WTC11 (cell line): ENCODE results near the gene GDF2. TPM values are rescaled to one million over a fixed set of nuclear protein-coding genes. Genes with fewer than 3 reads are reported as not detected.

Source experiments
- ATAC-seq: fragments of 200-7000 bp; cut with Tn5 transposase; 2 replicates; pipeline ENCODE4 v1.10.0; 2021; ENCODE audit warnings: mild to moderate bottlenecking, moderate library complexity
- CTCF ChIA-PET: fragments of 300-600 bp; sonication (Branson Sonifier 250); formaldehyde crosslinking; loops from one replicate; lab custom pipeline; 2021; ENCODE audit warnings: antibody characterized with exemption; lab: Charles Lee
- POLR2A ChIA-PET: fragments of 350-600 bp; sonication (Branson Sonifier 250); formaldehyde crosslinking; loops from one replicate; lab custom pipeline; 2021; ENCODE audit warnings: antibody characterized with exemption; lab: Charles Lee
- DNase-seq: peaks from one replicate; pipeline ENCODE4 v3.0.0; 2021; ENCODE audit warnings: low spot score
- H3K27ac Mint-ChIP-seq: 2 replicates; pipeline ENCODE4 v1.8.0; 2021; ENCODE audit warnings: mixed read lengths
- H3K27me3 Mint-ChIP-seq: 2 replicates; pipeline ENCODE4 v1.8.0; 2021; ENCODE audit warnings: low read depth, mild to moderate bottlenecking, moderate library complexity, mixed read lengths
- H3K36me3 Mint-ChIP-seq: 2 replicates; pipeline ENCODE4 v1.8.0; 2021; ENCODE audit warnings: mixed read lengths
- H3K4me1 Mint-ChIP-seq: 2 replicates; pipeline ENCODE4 v1.8.0; 2022; ENCODE audit warnings: mixed read lengths
- H3K4me3 Mint-ChIP-seq: 2 replicates; pipeline ENCODE4 v1.8.0; 2021; ENCODE audit warnings: mild to moderate bottlenecking, moderate library complexity, mixed read lengths
- H3K9me3 Mint-ChIP-seq: 2 replicates; pipeline ENCODE4 v1.8.0; 2021; ENCODE audit warnings: mixed read lengths
- CREM ChIP-seq: sonication (generic); formaldehyde crosslinking; IDR thresholded peaks from 2 replicates; pipeline ENCODE4 v1.8.1; 2022; ENCODE audit warnings: mild to moderate bottlenecking, missing genetic modification reagents, moderate library complexity
- ELF4 ChIP-seq: sonication (generic); formaldehyde crosslinking; IDR thresholded peaks from 2 replicates; pipeline ENCODE4 v1.8.1; 2022; ENCODE audit warnings: low read depth, mild to moderate bottlenecking, moderate library complexity, missing genetic modification reagents
- FOXP1 ChIP-seq: sonication (generic); formaldehyde crosslinking; IDR thresholded peaks from 2 replicates; pipeline ENCODE4 v1.8.0; 2022; ENCODE audit warnings: missing genetic modification reagents, mild to moderate bottlenecking, moderate library complexity, borderline replicate concordance
- JUN ChIP-seq: sonication (generic); formaldehyde crosslinking; IDR thresholded peaks from 2 replicates; pipeline ENCODE4 v1.8.0; 2023; ENCODE audit warnings: mild to moderate bottlenecking, missing genetic modification reagents
- NFATC4 ChIP-seq: fragments of 250-450 bp; sonication (Bioruptor Pico); IDR thresholded peaks from 2 replicates; pipeline ENCODE4 v1.9.0; 2021; ENCODE audit warnings: mild to moderate bottlenecking
- NFE2L1 ChIP-seq: sonication (generic); formaldehyde crosslinking; IDR thresholded peaks from 2 replicates; pipeline ENCODE4 v1.8.1; 2023; ENCODE audit warnings: missing genetic modification reagents
- OVOL2 ChIP-seq: fragments of 250-450 bp; sonication (Bioruptor Pico); IDR thresholded peaks from 2 replicates; pipeline ENCODE4 v1.9.0; 2021; ENCODE audit warnings: mild to moderate bottlenecking, borderline replicate concordance
- PREB ChIP-seq: sonication (generic); formaldehyde crosslinking; IDR thresholded peaks from 2 replicates; pipeline ENCODE4 v1.8.1; 2022; ENCODE audit warnings: mild to moderate bottlenecking, missing genetic modification reagents, moderate library complexity, borderline replicate concordance
- RELA ChIP-seq: sonication (generic); formaldehyde crosslinking; IDR thresholded peaks from 2 replicates; pipeline ENCODE4 v1.8.1; 2022; ENCODE audit warnings: missing genetic modification reagents, mild to moderate bottlenecking, borderline replicate concordance
- RORB ChIP-seq: fragments of 250-450 bp; sonication (Bioruptor Pico); IDR thresholded peaks from 2 replicates; pipeline ENCODE4 v1.9.0; 2021; ENCODE audit warnings: mild to moderate bottlenecking
- TP53 ChIP-seq: sonication (generic); formaldehyde crosslinking; IDR thresholded peaks from 2 replicates; pipeline ENCODE4 v1.8.1; 2023; ENCODE audit warnings: mild to moderate bottlenecking, missing genetic modification reagents
- ZBTB43 ChIP-seq: sonication (generic); formaldehyde crosslinking; IDR thresholded peaks from 2 replicates; pipeline ENCODE4 v1.8.1; 2023; ENCODE audit warnings: mild to moderate bottlenecking, missing genetic modification reagents
- ZNF219 ChIP-seq: sonication (generic); formaldehyde crosslinking; IDR thresholded peaks from 2 replicates; pipeline ENCODE4 v1.8.0; 2023; ENCODE audit warnings: missing genetic modification reagents, mild to moderate bottlenecking, borderline replicate concordance
- ZNF232 ChIP-seq: sonication (generic); formaldehyde crosslinking; IDR thresholded peaks from 2 replicates; pipeline ENCODE4 v1.8.0; 2022; ENCODE audit warnings: mild to moderate bottlenecking, missing genetic modification reagents
- ZNF396 ChIP-seq: fragments of 250-450 bp; sonication (Bioruptor Pico); IDR thresholded peaks from 2 replicates; pipeline ENCODE4 v1.8.0; 2021; ENCODE audit warnings: mild to moderate bottlenecking, moderate library complexity, borderline replicate concordance
- total RNA-seq: library from RNA; stranded (reverse); gene quantifications from 3 replicates; pipeline ENCODE4 v1.2.3, GENCODE V29; 2021
- TF ChIP-seq, protein P1 (sequence below): sonication (generic); formaldehyde crosslinking; IDR thresholded peaks from 2 replicates; pipeline ENCODE4 v1.8.0; 2022; ENCODE audit warnings: missing genetic modification reagents
- TF ChIP-seq, protein P2 (sequence below): fragments of 250-450 bp; sonication (Bioruptor Pico); conservative IDR thresholded peaks from 2 replicates; pipeline ENCODE4 v1.9.0; 2021; ENCODE audit warnings: mild to moderate bottlenecking
- TF ChIP-seq, protein P3 (sequence below): fragments of 250-450 bp; sonication (Bioruptor Pico); IDR thresholded peaks from 2 replicates; pipeline ENCODE4 v1.9.0; 2021; ENCODE audit warnings: moderate library complexity, mild to moderate bottlenecking, inconsistent platforms, borderline replicate concordance
- TF ChIP-seq, protein P4 (sequence below): sonication (generic); formaldehyde crosslinking; conservative IDR thresholded peaks from 2 replicates; pipeline ENCODE4 v1.8.1; 2023; ENCODE audit warnings: mild to moderate bottlenecking, low read depth, missing genetic modification reagents, moderate library complexity
- TF ChIP-seq, protein P5 (sequence below): sonication (generic); formaldehyde crosslinking; IDR thresholded peaks from 2 replicates; pipeline ENCODE4 v1.8.1; 2022; ENCODE audit warnings: low read depth, mild to moderate bottlenecking, moderate library complexity, missing genetic modification reagents, borderline replicate concordance

Gene GDF2
- total RNA-seq, 1 experiment from 2014 or later, result not detected

- H3K27me3 Mint-ChIP-seq, result no peaks in the 10 kb centered on the region
- POLR2A ChIA-PET, result no interaction called here
Measured at GRCh38 chr10:47349941-47350371, 27.7 kb downstream of the GDF2 start.

More at GRCh38 chr10:47349941-47350371, 27.7 kb downstream of the GDF2 start:
- ATAC-seq, result no peak
- TF ChIP-seq RELA (CRISPR knock-in tag), result no peak
- TF ChIP-seq ZBTB43 (CRISPR knock-in tag), result no peak
- TF ChIP-seq NFE2L1 (CRISPR knock-in tag), result no peak
- TF ChIP-seq ZNF232 (CRISPR knock-in tag), result no peak
- no peak for TF ChIP-seq ZNF396
- TF ChIP-seq, protein P1, sequence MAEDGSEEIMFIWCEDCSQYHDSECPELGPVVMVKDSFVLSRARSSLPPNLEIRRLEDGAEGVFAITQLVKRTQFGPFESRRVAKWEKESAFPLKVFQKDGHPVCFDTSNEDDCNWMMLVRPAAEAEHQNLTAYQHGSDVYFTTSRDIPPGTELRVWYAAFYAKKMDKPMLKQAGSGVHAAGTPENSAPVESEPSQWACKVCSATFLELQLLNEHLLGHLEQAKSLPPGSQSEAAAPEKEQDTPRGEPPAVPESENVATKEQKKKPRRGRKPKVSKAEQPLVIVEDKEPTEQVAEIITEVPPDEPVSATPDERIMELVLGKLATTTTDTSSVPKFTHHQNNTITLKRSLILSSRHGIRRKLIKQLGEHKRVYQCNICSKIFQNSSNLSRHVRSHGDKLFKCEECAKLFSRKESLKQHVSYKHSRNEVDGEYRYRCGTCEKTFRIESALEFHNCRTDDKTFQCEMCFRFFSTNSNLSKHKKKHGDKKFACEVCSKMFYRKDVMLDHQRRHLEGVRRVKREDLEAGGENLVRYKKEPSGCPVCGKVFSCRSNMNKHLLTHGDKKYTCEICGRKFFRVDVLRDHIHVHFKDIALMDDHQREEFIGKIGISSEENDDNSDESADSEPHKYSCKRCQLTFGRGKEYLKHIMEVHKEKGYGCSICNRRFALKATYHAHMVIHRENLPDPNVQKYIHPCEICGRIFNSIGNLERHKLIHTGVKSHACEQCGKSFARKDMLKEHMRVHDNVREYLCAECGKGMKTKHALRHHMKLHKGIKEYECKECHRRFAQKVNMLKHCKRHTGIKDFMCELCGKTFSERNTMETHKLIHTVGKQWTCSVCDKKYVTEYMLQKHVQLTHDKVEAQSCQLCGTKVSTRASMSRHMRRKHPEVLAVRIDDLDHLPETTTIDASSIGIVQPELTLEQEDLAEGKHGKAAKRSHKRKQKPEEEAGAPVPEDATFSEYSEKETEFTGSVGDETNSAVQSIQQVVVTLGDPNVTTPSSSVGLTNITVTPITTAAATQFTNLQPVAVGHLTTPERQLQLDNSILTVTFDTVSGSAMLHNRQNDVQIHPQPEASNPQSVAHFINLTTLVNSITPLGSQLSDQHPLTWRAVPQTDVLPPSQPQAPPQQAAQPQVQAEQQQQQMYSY (CRISPR knock-in tag), result no peak
- no peak for TF ChIP-seq TP53
- TF ChIP-seq, protein P2, sequence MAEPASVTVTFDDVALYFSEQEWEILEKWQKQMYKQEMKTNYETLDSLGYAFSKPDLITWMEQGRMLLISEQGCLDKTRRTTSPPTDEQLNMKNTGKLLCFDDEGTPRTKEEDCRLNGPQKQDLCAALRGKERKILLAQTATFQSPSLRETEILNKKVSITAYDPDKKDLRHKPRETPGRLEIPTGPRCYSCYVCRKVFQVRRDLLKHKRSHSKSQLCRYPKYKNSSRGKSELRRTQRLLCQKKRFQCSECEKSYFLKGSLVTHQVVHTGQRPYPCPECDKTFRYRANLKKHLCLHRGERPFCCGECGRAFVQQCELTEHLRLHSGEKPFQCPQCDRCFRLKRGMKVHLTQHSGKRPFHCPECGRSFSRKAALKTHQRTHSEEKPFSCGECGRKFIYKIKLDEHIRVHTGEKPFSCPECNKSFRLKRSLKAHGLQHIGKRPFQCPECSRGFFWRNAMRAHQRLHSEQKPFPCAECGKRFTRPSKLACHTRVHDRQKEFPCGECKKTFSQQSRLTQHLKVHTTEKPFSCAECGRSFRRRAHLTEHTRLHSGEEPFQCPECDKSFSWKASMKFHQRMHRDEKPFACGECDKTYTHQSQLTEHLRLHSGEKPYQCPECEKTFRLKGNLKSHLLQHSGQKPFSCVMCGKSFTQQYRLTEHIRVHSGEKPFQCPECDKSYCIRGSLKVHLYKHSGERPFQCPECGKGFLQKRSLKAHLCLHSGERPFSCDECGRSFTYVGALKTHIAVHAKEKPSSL (CRISPR knock-in tag), result no peak
- TF ChIP-seq, protein P3, sequence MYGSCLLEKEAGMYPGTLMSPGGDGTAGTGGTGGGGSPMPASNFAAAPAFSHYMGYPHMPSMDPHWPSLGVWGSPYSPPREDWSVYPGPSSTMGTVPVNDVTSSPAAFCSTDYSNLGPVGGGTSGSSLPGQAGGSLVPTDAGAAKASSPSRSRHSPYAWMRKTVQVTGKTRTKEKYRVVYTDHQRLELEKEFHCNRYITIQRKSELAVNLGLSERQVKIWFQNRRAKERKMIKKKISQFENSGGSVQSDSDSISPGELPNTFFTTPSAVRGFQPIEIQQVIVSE (CRISPR knock-in tag), result no peak
- TF ChIP-seq FOXP1 (CRISPR knock-in tag), result no peak
- no peak for TF ChIP-seq ELF4 (CRISPR knock-in tag)
- TF ChIP-seq, protein P4, sequence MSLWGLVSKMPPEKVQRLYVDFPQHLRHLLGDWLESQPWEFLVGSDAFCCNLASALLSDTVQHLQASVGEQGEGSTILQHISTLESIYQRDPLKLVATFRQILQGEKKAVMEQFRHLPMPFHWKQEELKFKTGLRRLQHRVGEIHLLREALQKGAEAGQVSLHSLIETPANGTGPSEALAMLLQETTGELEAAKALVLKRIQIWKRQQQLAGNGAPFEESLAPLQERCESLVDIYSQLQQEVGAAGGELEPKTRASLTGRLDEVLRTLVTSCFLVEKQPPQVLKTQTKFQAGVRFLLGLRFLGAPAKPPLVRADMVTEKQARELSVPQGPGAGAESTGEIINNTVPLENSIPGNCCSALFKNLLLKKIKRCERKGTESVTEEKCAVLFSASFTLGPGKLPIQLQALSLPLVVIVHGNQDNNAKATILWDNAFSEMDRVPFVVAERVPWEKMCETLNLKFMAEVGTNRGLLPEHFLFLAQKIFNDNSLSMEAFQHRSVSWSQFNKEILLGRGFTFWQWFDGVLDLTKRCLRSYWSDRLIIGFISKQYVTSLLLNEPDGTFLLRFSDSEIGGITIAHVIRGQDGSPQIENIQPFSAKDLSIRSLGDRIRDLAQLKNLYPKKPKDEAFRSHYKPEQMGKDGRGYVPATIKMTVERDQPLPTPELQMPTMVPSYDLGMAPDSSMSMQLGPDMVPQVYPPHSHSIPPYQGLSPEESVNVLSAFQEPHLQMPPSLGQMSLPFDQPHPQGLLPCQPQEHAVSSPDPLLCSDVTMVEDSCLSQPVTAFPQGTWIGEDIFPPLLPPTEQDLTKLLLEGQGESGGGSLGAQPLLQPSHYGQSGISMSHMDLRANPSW, result no peak
- TF ChIP-seq RORB (CRISPR knock-in tag), result no peak
- no peak for TF ChIP-seq NFATC4 (CRISPR knock-in tag)
- no peak for TF ChIP-seq OVOL2 (CRISPR knock-in tag)
- TF ChIP-seq, protein P5, sequence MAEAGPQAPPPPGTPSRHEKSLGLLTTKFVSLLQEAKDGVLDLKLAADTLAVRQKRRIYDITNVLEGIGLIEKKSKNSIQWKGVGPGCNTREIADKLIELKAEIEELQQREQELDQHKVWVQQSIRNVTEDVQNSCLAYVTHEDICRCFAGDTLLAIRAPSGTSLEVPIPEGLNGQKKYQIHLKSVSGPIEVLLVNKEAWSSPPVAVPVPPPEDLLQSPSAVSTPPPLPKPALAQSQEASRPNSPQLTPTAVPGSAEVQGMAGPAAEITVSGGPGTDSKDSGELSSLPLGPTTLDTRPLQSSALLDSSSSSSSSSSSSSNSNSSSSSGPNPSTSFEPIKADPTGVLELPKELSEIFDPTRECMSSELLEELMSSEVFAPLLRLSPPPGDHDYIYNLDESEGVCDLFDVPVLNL (CRISPR knock-in tag), result no peak
- TF ChIP-seq ZNF219 (CRISPR knock-in tag), result no peak
- no peak for TF ChIP-seq JUN (CRISPR knock-in tag)
- TF ChIP-seq CREM (CRISPR knock-in tag), result no peak
- TF ChIP-seq PREB (CRISPR knock-in tag), result no peak
- DNase-seq, result no peak
- Mint-ChIP-seq H3K4me3 (no peak overlapping the region), H3K4me1 (peaks cover 5% of the 10 kb centered on the region; the same call in 1 of the 2 replicates), H3K27ac (no peak overlapping the region), H3K36me3 (no peaks in the 10 kb centered on the region), H3K9me3 (no peaks in the 10 kb centered on the region)
- CTCF ChIA-PET, result interaction anchor here (1.2 kb wide), 1 partner anchor 9 kb away, joined by 4 read pairs; no protein-coding TSS in a partner anchor
